ENCODE data around the gene KRT76. TPM values are rescaled to one million over a fixed set of nuclear protein-coding genes. Genes with fewer than 3 reads are reported as not detected.

Gene KRT76
- total RNA-seq, 6 experiments from 2014 or later, result not detected

- Mint-ChIP-seq H3K27me3 (ENCODE audit: insufficient read depth) (peaks cover 12% of the 10 kb centered on the region), H3K9me3 (peaks cover 25% of the 10 kb centered on the region), H3K27ac (no peak overlapping the region), H3K4me1 (ENCODE audit: low read depth) (no peaks in the 10 kb centered on the region), H3K36me3 (ENCODE audit: low read depth) (no peaks in the 10 kb centered on the region), H3K4me3 (no peak overlapping the region)
- no peak for DNase-seq
- no peak for TF ChIP-seq CTCF (IDR thresholded peaks at IDR 0.05)
Measured at GRCh38 chr12:52757449-52758176, 19.5 kb downstream of the KRT76 start.

GRCh38 chr12:52756281-52756960 lies 20.7 kb downstream of the KRT76 start:
- H3K4me3 Mint-ChIP-seq, result no peak overlapping the region
- peaks cover 20% of the 10 kb centered on the region for H3K9me3 Mint-ChIP-seq
- H3K27me3 Mint-ChIP-seq (ENCODE audit: insufficient read depth), result peaks cover 14% of the 10 kb centered on the region
- H3K36me3 Mint-ChIP-seq (ENCODE audit: low read depth), result no peaks in the 10 kb centered on the region
- no peak for TF ChIP-seq CTCF (IDR thresholded peaks at IDR 0.05)
- H3K4me1 Mint-ChIP-seq (ENCODE audit: low read depth), result no peaks in the 10 kb centered on the region
- DNase-seq, result no peak
- no peak overlapping the region for H3K27ac Mint-ChIP-seq

GRCh38 chr12:52755533-52755932 lies 21.6 kb downstream of the KRT76 start:
- H3K27ac Mint-ChIP-seq, result no peak overlapping the region
- no peak for DNase-seq
- no peak overlapping the region for H3K4me3 Mint-ChIP-seq
- no peak for TF ChIP-seq CTCF (IDR thresholded peaks at IDR 0.05)
- peaks cover 11% of the 10 kb centered on the region for H3K9me3 Mint-ChIP-seq
- H3K27me3 Mint-ChIP-seq (ENCODE audit: insufficient read depth), result peaks cover 14% of the 10 kb centered on the region
- no peaks in the 10 kb centered on the region for H3K4me1 Mint-ChIP-seq (ENCODE audit: low read depth)
- no peaks in the 10 kb centered on the region for H3K36me3 Mint-ChIP-seq (ENCODE audit: low read depth)

DNA sequence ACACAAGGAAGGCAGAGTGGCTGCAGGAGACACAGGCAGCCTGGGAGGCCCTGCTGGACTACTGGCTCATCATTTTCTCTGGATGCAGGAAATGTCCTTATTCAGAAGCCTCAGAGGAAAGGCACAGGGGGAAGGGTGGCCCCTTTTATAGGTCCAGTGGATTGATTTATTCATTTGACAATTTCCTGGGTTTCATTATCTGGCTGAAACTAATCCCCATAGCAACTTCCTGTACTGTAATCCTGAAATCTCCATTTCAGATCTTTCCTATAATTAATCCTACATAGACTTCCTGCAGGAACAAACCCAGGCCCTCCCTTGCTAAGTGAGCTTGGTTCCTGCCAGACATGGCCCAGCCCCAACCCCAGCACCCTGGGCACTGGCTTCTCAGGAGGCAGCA lies 23.0 kb downstream of the KRT76 start:
- H3K4me3 Mint-ChIP-seq, result no peak overlapping the region
- H3K27ac Mint-ChIP-seq, result no peak overlapping the region
- no peak for TF ChIP-seq CTCF (IDR thresholded peaks at IDR 0.05)
- H3K27me3 Mint-ChIP-seq (ENCODE audit: insufficient read depth), result peaks cover 22% of the 10 kb centered on the region
- H3K9me3 Mint-ChIP-seq, result no peaks in the 10 kb centered on the region
- DNase-seq, result no peak
- H3K4me1 Mint-ChIP-seq (ENCODE audit: low read depth), result no peaks in the 10 kb centered on the region
- no peaks in the 10 kb centered on the region for H3K36me3 Mint-ChIP-seq (ENCODE audit: low read depth)

DNA sequence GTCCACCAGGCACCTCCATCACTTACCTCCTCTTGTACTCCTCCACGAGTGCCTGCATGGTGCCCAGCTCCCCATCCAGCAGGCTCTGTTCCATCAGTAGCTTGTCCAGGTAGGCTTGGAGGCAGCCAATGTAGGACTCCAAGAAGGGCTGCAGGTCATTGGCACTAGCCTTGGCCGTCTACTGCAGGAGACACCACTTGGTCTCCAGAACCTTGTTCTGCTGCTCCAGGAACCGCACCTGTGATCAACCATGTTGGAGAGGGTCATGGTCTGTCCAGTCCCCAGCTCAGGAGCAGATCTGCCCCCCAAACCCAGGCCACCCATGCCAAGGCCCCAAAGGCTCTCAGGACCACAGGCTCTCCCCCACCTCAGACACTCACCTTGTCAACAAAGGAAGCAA lies 23.9 kb downstream of the KRT76 start:
- no peak overlapping the region for H3K4me3 Mint-ChIP-seq
- peaks cover 28% of the 10 kb centered on the region for H3K27me3 Mint-ChIP-seq (ENCODE audit: insufficient read depth)
- no peaks in the 10 kb centered on the region for H3K9me3 Mint-ChIP-seq
- H3K27ac Mint-ChIP-seq, result no peak overlapping the region
- TF ChIP-seq CTCF (IDR thresholded peaks at IDR 0.05), result no peak
- H3K36me3 Mint-ChIP-seq (ENCODE audit: low read depth), result no peaks in the 10 kb centered on the region
- no peak for DNase-seq
- H3K4me1 Mint-ChIP-seq (ENCODE audit: low read depth), result no peaks in the 10 kb centered on the region
